Progenitor cell of endocrine pancreas (in vitro differentiated cells): Measurements from ENCODE around the gene PDCL3. TPM values are rescaled to one million over a fixed set of nuclear protein-coding genes. Genes with fewer than 3 reads are reported as not detected.

Source experiments
- DNase-seq: peaks from one replicate; pipeline ENCODE4 v3.0.0; 2021; ENCODE audit warnings: low spot score; ENCODE audit not compliant: unreplicated experiment
- H3K27ac Mint-ChIP-seq: 2 replicates; pipeline ENCODE4 v1.8.0; 2021; ENCODE audit warnings: mild to moderate bottlenecking, moderate library complexity, mixed read lengths
- H3K27me3 Mint-ChIP-seq: 2 replicates; pipeline ENCODE4 v1.8.0; 2021; ENCODE audit warnings: mixed read lengths
- H3K36me3 Mint-ChIP-seq: 2 replicates; pipeline ENCODE4 v1.8.0; 2022; ENCODE audit warnings: mixed read lengths; ENCODE audit not compliant: insufficient read depth
- H3K4me1 Mint-ChIP-seq: 2 replicates; pipeline ENCODE4 v1.8.0; 2021; ENCODE audit warnings: low read depth, mixed read lengths
- H3K4me3 Mint-ChIP-seq: 2 replicates; pipeline ENCODE4 v1.8.0; 2021; ENCODE audit warnings: low read depth, mild to moderate bottlenecking, moderate library complexity, mixed read lengths
- H3K9me3 Mint-ChIP-seq: 2 replicates; pipeline ENCODE4 v1.8.0; 2021; ENCODE audit warnings: low read depth, mixed read lengths
- CTCF ChIP-seq: fragments of 200-600 bp; sonication (generic); IDR thresholded peaks from one replicate; pipeline ENCODE4 v1.5.0; 2021; ENCODE audit warnings: antibody characterized with exemption, mild to moderate bottlenecking; ENCODE audit not compliant: unreplicated experiment
- total RNA-seq: library from RNA; stranded (reverse); gene quantifications from 2 replicates; pipeline ENCODE4 v1.2.1, GENCODE V29; 2021

PDCL3 gene
- total RNA-seq, 1 donor from 2014 or later: 36.8 TPM

- Mint-ChIP-seq H3K36me3 (no peaks in the 10 kb centered on the region), H3K4me1 (no peaks in the 10 kb centered on the region), H3K27me3 (peaks cover 4% of the 10 kb centered on the region), H3K9me3 (peaks cover 7% of the 10 kb centered on the region), H3K27ac (no peak overlapping the region), H3K4me3 (no peak overlapping the region)
- TF ChIP-seq CTCF: no peak
- DNase-seq: no peak
These were observed 57.7 kb downstream of the PDCL3 start for GRCh38 chr2:100620481-100620880.

- H3K27me3 Mint-ChIP-seq: peaks cover 8% of the 10 kb centered on the region
- no peak for DNase-seq
- H3K4me3 Mint-ChIP-seq: no peak overlapping the region
- no peaks in the 10 kb centered on the region for H3K4me1 Mint-ChIP-seq
- H3K27ac Mint-ChIP-seq: no peak overlapping the region
- no peaks in the 10 kb centered on the region for H3K36me3 Mint-ChIP-seq
- no peak for TF ChIP-seq CTCF
- peaks cover 7% of the 10 kb centered on the region for H3K9me3 Mint-ChIP-seq
These were observed 58.7 kb downstream of the PDCL3 start for GRCh38 chr2:100621371-100621951.

- Mint-ChIP-seq H3K4me1 (no peaks in the 10 kb centered on the region), H3K4me3 (no peak overlapping the region), H3K9me3 (peaks cover 7% of the 10 kb centered on the region), H3K27ac (no peak overlapping the region), H3K36me3 (no peaks in the 10 kb centered on the region), H3K27me3 (peaks cover 8% of the 10 kb centered on the region)
- TF ChIP-seq CTCF: no peak
- no peak for DNase-seq
These were observed 60.4 kb downstream of the PDCL3 start for GRCh38 chr2:100623033-100623715.

GRCh38 chr2:100623930-100624329, 61.1 kb downstream of the PDCL3 start:
- peaks cover 8% of the 10 kb centered on the region for H3K27me3 Mint-ChIP-seq
- H3K4me1 Mint-ChIP-seq: no peaks in the 10 kb centered on the region
- no peak for DNase-seq
- peaks cover 7% of the 10 kb centered on the region for H3K9me3 Mint-ChIP-seq
- no peak overlapping the region for H3K4me3 Mint-ChIP-seq
- TF ChIP-seq CTCF: no peak
- no peak overlapping the region for H3K27ac Mint-ChIP-seq
- H3K36me3 Mint-ChIP-seq: no peaks in the 10 kb centered on the region

- H3K4me1 Mint-ChIP-seq: no peaks in the 10 kb centered on the region
- H3K27ac Mint-ChIP-seq: no peak overlapping the region
- no peaks in the 10 kb centered on the region for H3K36me3 Mint-ChIP-seq
- no peak overlapping the region for H3K4me3 Mint-ChIP-seq
- no peak for TF ChIP-seq CTCF
- peaks cover 7% of the 10 kb centered on the region for H3K9me3 Mint-ChIP-seq
- no peak for DNase-seq
- peaks cover 4% of the 10 kb centered on the region for H3K27me3 Mint-ChIP-seq
These were observed 61.7 kb downstream of the PDCL3 start for GRCh38 chr2:100624536-100624935.
